GM19035 (cell line): ENCODE results near the gene SEMA3A.

ENCODE experiments used
- ATAC-seq: cut with Tn5 transposase; IDR thresholded peaks from one replicate; pipeline ENCODE4 v1.9.1; 2021; ENCODE audit not compliant: unreplicated experiment

SEMA3A gene

DNA sequence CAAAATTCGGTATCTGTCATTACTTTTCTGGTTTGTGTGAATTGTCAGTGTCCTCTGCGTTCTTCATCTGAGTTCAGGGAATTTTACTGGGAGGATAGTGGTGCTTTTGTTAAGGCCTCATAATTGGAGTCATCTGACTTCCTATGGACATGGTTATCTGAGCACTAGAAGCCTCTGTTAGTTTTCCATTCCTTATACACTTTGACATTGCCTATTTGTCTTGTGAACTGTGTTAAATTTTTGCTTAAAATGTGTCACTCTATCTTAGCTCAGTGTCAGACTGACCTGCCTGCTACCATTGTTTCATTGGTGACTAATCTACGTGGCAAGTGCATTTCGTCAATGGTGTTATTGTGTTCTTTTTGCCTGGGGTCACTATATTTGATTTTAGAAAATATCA is 253.3 kb downstream of the SEMA3A start:
- ATAC-seq, result no peak

- no peak for ATAC-seq
These were observed 256.7 kb downstream of the SEMA3A start for GRCh38 chr7:83937930-83938329.

- peak; percentile 83 for ATAC-seq
These were observed 258.4 kb downstream of the SEMA3A start for GRCh38 chr7:83936056-83936708.

DNA sequence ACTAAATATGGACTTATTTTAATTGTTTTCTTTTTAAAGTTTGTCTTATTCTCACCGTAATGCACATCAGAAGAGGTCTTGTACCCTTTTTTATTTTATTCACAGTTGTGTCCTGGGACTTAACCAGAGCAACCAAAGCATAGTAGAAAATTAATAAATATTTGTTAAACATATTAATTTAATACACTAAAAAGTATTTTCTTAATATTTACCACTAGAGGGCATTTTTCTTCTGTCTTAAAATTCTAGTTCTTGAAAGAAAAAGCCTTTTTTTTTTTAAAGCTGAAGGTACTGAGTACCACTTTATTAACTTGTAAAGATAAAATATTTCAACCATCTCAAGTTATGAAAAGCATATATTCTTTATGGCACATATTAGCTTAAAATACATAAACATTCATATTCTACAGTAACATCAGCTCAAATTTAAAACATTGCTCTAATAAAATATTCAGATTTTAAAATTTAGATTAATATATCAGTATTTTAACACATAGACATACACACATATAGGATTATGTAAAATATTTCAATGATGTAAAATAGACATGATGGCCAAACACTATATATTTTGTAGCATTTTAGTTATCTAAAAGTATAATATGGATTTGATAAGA is 260.4 kb downstream of the SEMA3A start:
- no peak for ATAC-seq

DNA sequence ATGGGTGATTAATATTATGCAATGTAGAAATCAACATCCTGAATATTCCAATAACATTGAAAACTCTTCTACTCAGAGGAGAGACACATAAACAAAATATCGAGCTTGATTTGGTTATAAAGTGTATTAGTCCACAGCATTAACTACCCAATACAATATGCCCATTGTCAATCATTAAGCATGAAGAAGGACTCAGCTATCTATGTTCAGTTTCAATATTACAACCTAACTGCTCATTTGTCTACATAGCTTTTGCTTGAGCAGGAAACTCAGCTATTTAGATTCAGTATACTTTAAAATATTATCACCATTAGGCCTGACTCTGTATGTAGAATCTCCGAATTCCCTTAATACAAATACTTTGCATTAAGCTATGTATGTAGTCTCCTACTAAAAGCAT is 262.6 kb downstream of the SEMA3A start:
- ATAC-seq, result no peak

GRCh38 chr7:83930262-83930661 is 264.3 kb downstream of the SEMA3A start:
- no peak for ATAC-seq

DNA sequence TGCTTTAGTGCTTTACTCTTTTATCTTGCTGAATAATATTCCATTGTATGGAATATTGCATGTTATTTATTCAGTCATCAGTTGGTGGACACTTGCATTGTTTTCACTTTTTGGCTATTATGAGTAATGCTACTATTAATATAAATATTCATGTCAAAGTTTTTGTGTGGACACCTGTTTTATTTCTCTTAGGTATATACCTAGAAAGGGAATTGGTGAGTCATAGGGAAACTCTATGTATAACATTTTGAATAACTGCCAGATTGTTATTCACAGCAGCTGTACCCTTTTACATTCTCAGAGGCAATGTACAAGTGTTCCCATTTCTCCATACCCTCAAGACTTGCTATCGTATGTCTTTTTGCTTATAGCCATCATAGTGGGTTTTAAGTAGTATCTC is 268.7 kb downstream of the SEMA3A start:
- peak; percentile 39 for ATAC-seq

GRCh38 chr7:83921941-83922607 is 272.5 kb downstream of the SEMA3A start:
- no peak for ATAC-seq

GRCh38 chr7:83921271-83921940 is 273.2 kb downstream of the SEMA3A start:
- ATAC-seq, result no peak

DNA sequence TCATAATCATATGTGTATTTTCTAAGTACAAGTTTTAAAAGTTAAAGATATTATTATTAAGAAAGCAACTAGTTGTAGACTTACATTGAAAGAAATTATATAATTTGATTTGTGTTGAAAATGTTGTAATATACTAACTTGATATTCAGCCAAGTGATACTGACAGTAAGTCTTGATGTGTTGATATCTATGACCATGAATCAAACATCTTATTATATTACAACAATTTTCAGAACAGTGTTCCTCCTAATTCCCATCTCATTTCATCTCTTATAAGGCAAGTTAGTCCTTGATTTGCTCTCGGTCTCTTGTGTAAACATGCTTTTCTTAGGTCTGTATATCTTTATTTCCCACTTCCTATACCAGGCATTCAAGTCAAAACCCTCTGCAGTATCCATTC is 276.4 kb downstream of the SEMA3A start:
- no peak for ATAC-seq

GRCh38 chr7:83913174-83913573 is 281.4 kb downstream of the SEMA3A start:
- no peak for ATAC-seq

GRCh38 chr7:83908526-83908925 is 286.1 kb downstream of the SEMA3A start:
- no peak for ATAC-seq
